HCEC 1CT (cell line): ENCODE data around the gene SMS.

Experiments
- DNase-seq: peaks from one replicate; pipeline ENCODE4 v3.0.0-alpha.2; 2017

SMS gene

DNA sequence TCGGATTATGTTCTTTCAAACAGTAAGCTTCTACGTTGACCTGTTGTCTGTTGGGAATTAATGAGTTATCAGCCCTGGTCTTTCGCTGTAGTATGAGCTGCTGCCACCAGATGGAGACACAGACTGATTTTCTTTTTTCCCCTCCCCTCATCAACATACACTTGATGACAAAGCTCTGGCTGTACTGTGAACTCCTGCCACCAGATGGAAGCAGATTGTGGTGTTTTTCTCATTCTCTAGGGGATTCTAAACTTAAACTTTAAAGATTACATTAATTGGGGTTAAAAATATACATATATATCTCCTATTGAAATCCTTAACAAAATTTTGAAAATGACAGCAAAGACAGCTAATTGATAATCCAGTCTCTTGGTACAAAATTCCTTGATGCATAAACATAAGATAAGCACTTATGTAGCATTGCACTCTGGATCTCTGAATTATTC is 44.8 kb downstream of the SMS start:
- peak; percentile 63 for DNase-seq

DNA sequence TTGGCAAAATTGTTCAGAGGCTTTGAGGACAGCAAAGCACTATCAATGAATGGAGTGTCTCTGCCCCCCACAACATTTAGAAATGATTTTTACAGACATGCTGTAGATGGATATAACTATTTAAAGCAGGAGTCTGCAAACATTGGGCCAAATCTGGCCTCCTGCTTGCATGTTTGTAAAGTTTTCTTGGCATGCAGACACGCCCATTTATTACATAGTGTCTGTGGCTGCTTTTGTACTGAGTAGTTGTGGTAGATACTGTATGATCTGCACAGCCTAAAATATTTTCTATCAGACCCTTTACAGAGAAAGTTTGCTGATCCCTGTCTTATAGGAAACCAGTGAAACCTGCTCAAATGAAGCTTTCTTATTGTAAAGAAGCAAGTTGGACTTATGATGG is 46.1 kb downstream of the SMS start:
- no peak for DNase-seq

DNA sequence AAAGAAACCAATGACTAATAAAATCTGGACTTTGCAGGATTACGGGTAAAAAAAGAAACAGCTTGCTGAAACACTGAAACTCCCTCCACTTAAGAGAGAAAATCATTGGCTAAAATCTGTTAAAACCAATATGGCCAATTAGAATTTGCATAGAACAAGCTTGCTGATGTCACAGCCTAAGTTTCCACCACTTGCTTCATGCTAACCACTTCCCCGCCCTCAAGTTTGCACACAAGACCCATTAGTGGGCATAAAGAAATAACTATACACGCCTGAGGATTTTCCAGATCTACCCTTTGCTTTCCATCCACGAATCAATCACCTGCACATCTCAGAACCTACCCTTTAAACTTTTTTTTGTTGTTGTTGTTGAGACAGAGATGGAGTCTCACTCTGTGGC is 48.9 kb downstream of the SMS start:
- no peak for DNase-seq

DNA sequence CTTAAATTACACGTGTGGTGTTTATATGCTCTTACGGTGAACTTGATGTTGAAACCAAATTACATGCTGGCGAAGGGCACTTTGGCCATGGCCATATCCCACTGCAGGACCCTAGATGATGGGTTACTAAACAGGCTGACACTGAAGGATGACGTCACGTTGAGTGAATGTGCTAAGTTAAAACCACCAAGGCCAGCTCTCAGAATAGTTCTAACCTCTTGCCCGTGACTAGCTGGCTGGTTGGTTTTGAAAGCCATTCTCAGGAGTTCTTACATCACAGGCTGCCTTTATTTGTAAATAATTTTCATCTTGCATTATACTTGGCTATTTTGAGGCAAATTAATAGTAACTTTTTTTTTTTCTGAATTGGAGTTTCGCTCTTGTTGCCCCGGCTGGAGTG is 50.3 kb downstream of the SMS start:
- DNase-seq, result no peak

DNA sequence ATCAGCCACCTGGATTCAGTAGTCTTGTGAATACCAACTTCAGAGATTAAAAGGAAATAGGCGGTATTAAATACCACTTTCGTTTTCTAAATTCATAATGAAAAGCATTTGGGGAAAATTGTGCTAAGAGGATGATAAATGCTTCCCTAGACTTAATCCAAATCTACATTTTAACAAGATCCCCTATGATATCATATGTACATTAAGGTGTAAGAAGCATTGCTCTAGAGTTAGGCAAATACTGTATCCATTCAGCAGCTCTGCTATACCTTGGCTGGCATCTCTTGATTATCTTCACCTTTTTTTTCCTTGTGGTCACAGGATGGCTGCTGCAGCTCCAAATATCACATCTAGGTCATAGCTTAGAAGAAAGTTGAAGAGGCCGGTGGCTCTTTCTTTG is 51.0 kb downstream of the SMS start:
- DNase-seq, result no peak

DNA sequence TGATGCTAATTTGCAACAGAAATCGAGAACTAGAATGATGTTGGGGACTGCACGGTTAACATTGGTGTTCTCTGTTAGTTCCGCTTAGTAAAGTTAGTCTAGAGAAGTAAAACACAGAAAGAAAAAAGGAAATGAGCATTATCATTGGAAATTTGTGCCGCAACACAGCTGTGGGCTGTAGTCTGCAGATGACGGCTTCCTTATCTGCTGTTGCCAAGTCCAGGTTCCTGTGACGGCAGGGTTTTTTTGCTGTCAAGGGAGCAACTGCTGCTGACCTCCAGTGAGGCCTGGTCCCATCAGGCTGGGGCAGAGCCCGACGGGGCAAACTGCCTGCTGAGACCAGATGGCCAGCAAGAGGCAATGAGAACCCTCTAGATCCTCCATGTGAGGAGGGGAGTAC is 52.8 kb downstream of the SMS start:
- no peak for DNase-seq

DNA sequence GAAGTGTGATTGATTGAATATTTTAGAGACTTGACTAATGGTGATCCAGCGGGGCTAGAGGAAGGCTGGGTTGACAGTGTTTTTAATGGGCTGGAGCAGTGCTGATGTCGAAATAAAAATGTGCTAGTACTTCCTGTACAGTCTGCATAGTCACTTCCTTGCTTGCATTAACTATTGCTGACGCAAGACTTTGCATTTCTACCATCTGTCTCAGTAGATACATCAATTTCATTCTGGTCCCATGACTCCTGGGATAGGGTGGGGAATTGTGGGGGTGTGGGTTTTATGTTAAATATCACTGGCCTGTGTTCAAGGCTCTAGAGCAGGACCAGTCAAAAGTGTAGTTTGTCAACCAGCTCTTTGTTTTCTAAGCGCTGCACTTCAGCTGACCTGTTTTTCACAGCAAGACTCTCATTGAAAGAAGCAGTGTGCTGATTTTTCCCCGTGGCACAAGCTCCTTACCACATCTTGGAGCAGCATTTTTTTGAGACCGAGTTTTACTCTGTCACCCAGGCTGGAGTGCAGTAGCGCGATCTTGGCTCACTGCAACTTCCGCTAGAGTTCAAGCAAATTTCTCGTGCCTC is 56.5 kb downstream of the SMS start:
- peak; percentile 78 for DNase-seq

DNA sequence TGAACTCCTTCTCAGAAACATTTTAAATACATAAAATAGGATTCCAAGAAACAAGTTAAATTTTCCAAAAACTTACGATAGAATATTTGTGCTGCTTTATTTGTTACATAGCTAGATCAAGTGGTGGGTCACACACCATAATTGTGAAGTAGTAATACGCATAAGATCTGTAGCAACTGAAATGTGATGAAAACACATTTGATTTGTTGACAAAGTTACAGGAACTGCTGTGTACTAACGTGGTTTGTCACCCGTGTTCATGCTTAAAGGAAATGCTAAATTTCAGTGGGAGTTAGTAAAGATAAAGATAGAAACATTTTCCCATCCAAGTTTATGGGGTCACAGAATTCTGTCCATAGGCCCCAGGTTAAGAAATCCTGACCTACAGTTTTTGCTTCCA is 57.5 kb downstream of the SMS start:
- DNase-seq, result no peak

DNA sequence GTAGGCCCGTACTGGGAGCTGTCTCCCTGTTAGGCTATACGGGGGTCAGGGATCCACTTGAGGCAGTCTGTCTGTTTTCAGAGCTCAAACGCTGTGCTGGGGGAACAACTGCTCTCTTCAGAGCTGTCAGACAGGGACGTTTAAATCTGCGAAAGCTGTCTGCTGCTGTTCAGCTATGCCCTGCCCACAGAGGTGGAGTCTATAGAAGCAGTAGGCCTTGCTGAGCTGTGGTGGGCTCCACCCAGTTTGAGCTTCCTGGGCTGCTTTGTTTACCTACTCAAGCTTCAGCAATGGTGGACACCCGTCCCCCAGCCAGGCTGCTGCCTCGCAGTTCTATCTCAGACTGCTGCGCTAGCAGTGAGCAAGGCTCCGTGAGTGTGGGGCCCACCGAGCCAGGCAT is 64.4 kb downstream of the SMS start:
- DNase-seq, result no peak

DNA sequence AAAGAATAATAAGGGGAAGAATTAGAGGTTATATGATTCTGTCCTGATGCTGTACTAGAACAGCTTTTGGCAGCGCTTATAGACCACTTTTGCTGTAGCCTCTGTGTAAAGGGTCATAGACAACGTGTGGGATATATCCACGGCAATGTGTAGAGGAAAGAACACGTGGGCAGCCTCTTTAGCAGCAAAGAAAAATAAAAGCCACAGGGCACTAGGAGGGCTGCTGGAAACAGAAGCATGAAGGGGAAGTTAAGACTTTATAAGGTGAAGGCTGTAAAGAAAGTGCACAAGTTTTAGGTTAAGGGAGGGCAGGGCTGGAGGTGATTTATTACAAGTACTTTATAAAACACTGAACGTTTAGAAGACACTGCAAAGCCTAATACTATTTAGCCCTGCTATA is 71.5 kb downstream of the SMS start:
- DNase-seq, result no peak

DNA sequence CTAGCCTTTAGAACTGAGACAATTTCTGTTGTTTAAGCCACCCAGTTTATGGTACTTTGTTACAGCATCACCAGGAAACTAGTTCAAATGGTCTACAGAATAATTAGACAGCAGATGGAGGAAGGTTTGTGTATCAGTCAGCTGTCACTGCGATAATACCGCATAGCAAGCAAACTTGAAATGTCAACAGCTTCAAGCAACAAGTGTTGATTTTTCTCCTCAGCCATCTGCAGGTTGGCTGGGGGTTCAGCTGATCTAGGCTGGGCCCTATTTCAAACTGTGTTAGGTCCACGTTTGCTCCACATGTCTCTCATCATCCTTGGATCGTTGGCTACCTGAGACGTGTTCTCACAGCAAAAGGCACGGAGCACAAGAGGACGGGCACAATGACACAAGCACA is 72.4 kb downstream of the SMS start:
- DNase-seq, result no peak

DNA sequence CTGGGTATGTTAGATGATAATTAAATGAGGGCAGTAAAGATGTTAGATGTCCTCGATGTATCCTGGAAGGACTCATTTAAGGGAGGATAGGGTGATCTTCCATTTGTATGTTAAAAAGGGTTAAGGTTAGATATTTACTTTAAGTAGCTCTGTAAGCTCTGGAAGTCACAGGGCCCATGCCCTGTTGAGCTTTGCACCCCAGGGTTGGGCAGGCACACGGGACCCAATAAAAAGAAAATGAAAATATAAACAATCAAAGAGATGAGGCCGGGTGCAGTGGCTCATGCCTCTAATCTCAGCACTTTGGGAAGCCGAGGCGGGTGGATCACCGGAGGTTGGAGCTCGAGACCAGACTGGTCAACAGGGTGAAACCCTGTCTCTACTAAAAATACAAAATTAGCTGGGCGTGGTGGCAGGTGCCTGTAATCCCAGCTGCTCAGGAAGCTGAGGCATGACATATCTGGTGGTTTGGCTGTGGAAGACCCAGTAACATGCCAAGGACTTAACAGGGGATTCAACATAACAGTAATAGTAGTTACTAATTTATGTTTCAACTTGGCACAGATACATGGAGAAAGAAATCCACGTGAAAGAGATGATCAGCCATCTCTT is 74.7 kb downstream of the SMS start:
- no peak for DNase-seq

DNA sequence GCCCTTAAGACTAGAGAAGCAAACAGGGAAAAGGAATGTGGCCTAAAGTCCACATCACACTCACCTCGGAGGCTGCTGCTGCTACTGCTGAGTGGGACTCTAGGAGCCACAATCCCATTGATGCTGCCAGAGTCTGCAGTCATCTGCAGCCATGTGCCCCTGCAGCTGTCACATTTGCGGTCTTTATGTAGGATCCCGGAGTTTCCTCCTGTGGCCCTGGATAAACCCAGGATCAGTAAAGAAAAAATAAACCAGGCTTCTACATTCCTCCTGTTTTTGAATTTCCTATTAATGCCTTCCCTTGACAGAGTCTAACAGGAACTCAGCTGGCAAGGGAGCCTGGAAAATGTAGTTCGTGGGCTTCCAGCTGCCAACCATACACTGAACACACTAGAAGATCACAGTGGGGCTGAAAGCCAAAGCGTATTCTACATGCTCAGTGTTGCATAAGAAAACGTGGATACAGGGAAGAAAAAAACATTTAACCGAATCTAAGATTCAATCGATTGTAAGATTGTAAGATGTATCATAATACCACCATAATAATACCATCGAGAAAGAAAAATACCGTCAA is 81.3 kb downstream of the SMS start:
- DNase-seq, result no peak

DNA sequence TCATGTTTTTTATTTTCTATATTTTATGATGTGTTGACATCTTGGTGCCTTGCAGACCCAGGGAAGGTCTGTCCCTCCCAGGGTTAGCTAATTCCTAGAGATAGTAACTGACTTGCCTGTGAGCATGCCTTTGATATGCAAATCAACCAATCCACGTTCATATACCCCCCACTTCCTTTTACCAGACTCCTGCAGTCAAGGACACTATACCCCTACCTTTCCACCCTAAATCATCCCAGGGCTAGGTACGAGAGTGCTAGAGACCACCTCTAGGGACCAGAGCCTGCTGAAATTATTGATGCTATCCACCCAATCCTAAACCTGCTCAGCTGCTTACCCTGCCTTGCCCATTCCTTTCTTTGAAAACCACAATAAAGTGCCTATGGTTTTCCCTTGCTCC is 84.1 kb downstream of the SMS start:
- no peak for DNase-seq

DNA sequence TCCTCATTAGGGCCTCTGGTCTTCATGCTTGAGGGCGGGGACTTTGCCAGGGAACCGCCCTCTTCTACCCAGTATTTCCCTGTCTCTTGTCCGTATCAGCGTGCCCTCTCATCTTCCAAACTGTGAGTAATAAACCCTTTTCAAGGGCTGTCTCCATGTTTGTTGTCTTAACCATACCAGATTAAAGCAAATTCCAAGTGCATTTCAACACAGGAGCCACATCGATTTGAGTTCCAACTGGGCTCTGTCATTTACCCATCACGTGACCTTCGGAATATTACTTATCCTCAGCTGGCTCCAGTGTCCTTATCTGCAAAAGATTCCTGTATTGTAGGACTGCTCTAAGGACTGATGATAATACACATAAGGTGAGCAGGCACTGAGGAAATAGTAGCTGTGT is 85.2 kb downstream of the SMS start:
- no peak for DNase-seq

DNA sequence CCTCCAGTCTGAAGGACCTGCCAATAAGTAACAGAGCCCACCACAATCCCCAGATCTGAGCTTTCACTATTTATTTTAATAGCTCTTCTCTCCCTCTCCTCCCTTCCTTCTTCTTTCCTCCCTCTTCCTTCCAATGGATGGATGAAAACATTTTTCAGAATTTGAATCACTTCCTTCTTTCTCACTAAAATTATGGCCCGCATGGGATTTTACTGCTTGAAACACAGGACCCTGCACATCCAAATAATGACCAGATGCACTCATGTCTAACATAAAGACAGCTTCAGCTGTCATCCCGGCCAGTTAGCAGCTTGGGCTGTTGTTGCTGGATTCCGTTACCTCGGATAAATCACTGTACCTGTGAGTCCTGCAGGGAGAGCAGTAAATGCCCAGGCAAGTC is 86.2 kb downstream of the SMS start:
- DNase-seq, result no peak

DNA sequence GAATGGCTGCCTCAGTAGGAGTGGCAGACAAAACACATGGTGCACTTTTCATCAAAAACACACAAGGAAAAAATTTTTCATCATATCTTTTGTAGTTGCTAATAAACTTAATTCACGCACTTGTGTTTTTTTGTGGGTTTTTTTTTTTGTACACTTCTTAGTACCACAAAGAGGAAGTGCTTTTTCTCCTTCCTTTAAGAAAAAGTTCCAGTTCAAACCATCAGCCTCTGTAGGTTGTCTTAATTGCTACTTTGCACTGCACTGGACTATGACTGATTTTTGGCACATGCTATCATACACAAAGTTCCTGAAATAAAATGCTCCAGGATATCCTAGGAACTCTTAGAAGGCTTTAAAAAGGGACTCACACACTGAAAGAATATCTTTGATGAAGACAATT is 91.6 kb downstream of the SMS start, which contains the start of gene PHEX:
Gene PHEX, plus strand, starts transcription at position 242 of the 400 bp plus-strand sequence. CDS start 681 bp downstream, outside the sequence.
- no peak for DNase-seq

DNA sequence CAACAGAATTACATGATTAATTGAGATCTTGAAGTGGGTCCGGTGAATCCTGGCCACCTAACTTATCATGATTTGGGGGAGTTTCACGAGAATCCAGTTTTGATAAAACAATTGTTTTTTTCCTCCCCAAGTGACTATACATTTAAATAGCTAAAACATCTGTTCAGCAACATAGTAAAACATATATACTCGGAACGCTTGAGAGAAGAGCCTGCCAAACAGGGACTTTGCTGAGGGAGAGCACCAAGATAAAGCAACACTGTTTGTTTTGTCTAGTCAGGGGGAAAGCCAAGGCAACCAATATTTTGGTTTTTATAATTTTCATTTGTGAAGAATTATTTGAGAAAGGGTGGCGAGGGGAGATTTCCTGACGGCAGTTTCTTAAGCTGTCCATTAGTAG is 92.0 kb downstream of the SMS start:
- DNase-seq, result no peak

DNA sequence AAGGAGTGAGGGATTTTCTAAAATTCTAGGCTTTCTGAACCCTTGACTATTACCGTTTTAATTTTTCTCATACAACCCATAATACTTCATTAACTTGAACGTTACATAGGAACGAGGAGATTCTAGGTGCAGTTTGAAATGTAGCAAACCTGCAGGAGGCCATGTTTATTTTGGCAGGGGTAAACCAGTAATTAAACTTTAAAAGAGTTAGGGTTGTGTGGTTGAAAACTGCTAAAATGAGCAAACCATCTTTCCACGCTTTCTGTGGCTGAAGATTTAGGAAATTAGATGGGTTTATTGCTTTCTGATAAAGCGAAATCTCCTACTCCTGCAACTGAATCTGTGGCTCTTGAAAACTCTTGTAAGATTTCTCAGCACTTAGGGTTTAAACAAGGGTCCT is 93.3 kb downstream of the SMS start:
- no peak for DNase-seq

DNA sequence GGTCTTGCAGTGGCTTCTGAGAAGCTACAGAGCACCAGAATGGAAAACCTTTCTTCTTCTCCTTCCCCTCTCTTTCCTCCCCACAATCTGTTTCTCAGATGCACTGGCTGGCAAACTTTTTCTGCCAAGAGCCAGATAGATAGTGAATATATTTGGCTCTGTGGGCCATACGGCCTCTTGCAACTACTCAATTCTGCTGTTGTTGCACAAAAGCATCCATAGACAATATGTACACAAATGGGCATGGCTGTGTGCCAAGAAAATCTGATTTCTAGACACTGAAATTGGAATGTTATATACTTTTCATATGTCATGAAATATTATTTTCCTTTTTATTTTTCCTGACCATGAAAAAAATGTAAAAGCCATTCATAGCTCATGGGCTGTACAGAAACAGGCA is 94.7 kb downstream of the SMS start:
- no peak for DNase-seq

DNA sequence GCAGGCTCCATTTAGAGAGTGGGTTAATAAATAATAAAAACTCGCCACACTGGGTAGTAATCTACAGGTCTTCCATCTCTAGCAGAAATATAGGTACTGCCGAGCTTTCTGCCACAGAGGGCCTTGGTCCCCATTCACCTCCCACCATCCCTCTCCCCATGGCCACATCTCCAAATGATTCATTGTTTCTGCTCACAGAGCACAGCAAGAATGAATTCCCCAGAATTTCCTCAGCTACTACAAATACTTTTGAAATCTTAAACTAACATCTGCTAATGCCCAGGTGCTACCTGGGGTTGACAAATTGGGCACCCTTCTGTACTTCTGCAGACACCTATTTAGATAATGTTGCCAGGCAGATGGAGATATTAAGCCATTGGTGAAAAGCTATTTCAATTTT is 96.7 kb downstream of the SMS start:
- DNase-seq, result no peak

DNA sequence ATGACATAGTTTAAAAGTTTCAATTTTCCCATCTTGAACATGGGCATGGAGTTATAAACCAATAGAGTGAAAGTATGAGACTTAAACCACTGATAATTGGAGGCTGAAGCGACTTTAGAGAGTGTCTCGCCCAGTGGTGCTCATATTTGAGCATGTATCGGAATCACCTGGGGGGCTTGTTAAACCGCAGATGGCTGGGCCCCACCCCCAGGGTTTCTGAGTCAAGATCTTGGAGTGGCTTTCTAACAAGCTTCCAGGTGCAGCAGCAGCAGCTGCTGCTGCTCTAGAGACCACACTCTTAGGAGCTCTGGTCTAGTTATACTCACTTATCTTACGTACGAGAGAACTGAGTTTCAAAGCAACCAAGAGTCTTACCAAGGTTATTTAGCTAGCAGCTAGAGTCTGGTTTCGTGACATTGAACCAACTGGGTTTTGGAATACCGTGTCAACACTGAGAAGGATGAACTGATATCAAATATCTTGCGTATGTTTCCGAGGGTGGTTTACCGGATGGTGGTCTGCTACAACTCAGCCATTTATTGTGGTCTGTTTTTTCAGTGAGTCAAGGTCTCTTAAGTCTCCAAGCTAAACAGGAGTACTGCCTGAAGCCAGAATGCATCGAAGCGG is 97.5 kb downstream of the SMS start:
- no peak for DNase-seq

DNA sequence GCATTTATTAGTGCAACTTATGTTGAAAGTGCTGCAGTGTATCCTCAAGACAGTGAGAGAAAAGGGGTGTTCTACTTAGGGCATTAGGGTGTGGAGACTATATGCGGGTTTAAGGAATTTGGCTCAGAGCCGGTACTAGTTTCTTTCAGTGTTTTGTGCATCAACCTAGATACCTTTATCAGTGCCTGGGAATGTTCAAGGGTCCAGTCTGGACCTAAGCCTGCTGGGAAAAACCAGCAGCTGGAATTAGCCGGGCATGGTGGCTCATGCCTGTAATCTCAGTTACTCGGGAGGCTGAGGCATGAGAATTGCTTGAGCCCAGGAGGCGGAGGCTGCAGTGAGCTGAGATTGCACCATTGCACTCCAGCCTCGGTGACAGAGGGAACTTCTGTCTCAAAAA is 99.0 kb downstream of the SMS start:
- no peak for DNase-seq

DNA sequence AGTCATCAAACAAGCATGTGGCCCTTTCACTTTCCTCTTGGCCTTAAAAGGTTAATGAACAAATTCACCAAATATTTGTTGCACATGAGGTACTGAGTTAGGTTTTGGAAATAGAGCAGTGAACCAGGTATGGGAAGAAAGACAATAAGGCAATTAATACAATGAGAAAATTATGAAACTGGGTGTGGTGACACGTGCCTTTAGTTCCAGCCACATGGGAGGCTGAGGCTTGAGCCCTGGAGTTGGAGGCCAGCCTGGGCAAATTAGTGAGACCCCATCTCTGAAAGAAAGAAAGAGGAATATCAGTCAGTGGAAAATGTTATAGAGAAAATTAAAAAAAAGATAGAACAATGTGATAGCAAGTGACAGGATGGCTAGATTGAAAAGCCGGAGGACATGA is 99.7 kb downstream of the SMS start:
- no peak for DNase-seq
